Neural crest cell (in vitro differentiated cells): ENCODE measurements around the gene CCL2. TPM values are rescaled to one million over a fixed set of nuclear protein-coding genes. Genes with fewer than 3 reads are reported as not detected.

Experiments used
- DNase-seq: peaks from one replicate; pipeline ENCODE4 v3.0.0; 2021; ENCODE audit warnings: low read depth, mixed read lengths, low spot score
- H3K27ac Mint-ChIP-seq: one replicate; pipeline ENCODE4 v1.8.0; 2021; ENCODE audit warnings: mild to moderate bottlenecking, mixed read lengths; ENCODE audit not compliant: unreplicated experiment
- H3K27me3 Mint-ChIP-seq: 2 replicates; pipeline ENCODE4 v1.8.0; 2021; ENCODE audit warnings: low read depth, mild to moderate bottlenecking, mixed read lengths
- H3K36me3 Mint-ChIP-seq: 2 replicates; pipeline ENCODE4 v1.8.0; 2021; ENCODE audit warnings: low read depth, mild to moderate bottlenecking, mixed read lengths
- H3K4me1 Mint-ChIP-seq: 2 replicates; pipeline ENCODE4 v1.8.0; 2021; ENCODE audit warnings: mixed read lengths
- H3K4me3 Mint-ChIP-seq: one replicate; pipeline ENCODE4 v1.8.0; 2021; ENCODE audit warnings: mild to moderate bottlenecking, mixed read lengths
- H3K9me3 Mint-ChIP-seq: 2 replicates; pipeline ENCODE4 v1.8.0; 2021; ENCODE audit warnings: mixed read lengths
- long read RNA-seq: library from polyadenylated mRNA; unstranded; transcript quantifications from one replicate; pipeline ENCODE4 v2.0.0, GENCODE V29; 2020
- total RNA-seq: library from RNA; stranded (reverse); gene quantifications from 2 replicates; pipeline ENCODE4 v1.2.1, GENCODE V29; 2021
- TF ChIP-seq, protein P1 (sequence below): fragments of 200-600 bp; sonication (generic); conservative IDR thresholded peaks from 2 replicates; pipeline ENCODE4 v1.5.0; 2021; ENCODE audit warnings: antibody characterized with exemption, mild to moderate bottlenecking

The CCL2 gene
- 3.5 and 3.9 TPM in 2 replicates for total RNA-seq
- long read RNA-seq, partial matches to known transcripts = 0 of 2 reads
- long read RNA-seq, other reads (novel, unspliced or antisense) = 0 of 2 reads

DNA sequence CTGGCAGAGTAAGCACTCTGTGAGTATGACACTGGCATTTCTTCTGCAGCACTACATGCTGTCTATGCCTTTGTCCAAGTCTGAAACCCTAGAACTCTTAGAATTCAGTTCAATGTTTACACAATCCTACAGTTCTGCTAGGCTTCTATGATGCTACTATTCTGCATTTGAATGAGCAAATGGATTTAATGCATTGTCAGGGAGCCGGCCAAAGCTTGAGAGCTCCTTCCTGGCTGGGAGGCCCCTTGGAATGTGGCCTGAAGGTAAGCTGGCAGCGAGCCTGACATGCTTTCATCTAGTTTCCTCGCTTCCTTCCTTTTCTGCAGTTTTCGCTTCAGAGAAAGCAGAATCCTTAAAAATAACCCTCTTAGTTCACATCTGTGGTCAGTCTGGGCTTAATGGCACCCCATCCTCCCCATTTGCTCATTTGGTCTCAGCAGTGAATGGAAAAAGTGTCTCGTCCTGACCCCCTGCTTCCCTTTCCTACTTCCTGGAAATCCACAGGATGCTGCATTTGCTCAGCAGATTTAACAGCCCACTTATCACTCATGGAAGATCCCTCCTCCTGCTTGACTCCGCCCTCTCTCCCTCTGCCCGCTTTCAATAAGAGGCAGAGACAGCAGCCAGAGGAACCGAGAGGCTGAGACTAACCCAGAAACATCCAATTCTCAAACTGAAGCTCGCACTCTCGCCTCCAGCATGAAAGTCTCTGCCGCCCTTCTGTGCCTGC, at the start of gene CCL2:
CCL2 (plus strand) TSS at position 635 of the 730 bp plus-strand sequence; CDS start at position 700, 65 bp downstream.
- Mint-ChIP-seq H3K4me1 (peaks cover 16% of the 10 kb centered on the region), H3K36me3 (no peaks in the 10 kb centered on the region), H3K27ac (peak within 1 kb of the TSS; percentile 85), H3K9me3 (no peaks in the 10 kb centered on the region), H3K4me3 (peak within 1 kb of the TSS; percentile 83), H3K27me3 (peaks cover 14% of the 10 kb centered on the region)
- TF ChIP-seq, protein P1, sequence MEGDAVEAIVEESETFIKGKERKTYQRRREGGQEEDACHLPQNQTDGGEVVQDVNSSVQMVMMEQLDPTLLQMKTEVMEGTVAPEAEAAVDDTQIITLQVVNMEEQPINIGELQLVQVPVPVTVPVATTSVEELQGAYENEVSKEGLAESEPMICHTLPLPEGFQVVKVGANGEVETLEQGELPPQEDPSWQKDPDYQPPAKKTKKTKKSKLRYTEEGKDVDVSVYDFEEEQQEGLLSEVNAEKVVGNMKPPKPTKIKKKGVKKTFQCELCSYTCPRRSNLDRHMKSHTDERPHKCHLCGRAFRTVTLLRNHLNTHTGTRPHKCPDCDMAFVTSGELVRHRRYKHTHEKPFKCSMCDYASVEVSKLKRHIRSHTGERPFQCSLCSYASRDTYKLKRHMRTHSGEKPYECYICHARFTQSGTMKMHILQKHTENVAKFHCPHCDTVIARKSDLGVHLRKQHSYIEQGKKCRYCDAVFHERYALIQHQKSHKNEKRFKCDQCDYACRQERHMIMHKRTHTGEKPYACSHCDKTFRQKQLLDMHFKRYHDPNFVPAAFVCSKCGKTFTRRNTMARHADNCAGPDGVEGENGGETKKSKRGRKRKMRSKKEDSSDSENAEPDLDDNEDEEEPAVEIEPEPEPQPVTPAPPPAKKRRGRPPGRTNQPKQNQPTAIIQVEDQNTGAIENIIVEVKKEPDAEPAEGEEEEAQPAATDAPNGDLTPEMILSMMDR = no peak
- DNase-seq = peak; percentile 28

DNA sequence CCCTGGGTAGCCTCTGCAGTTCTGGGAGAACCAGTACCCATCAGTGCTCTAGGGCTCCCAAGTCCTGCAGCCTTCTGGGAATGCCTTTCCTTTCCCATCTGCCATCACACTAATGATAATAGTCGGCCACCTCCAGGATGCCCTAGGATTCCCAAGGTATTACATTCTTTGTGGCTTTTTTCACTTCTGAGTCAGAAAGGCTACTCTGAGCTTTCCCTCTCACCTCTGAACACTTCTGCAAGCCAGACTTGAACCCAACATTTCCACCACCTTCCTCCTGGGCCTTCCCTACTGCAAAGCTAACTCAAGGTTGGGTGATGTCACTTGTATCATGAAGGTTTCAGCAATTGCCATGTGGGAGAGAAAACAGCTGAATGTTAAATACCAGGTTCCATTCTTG, 49.7 kb upstream of the CCL2 start:
- H3K9me3 Mint-ChIP-seq = peaks cover 2% of the 10 kb centered on the region
- no peaks in the 10 kb centered on the region for H3K36me3 Mint-ChIP-seq
- no peak overlapping the region for H3K27ac Mint-ChIP-seq
- H3K4me1 Mint-ChIP-seq = no peaks in the 10 kb centered on the region
- TF ChIP-seq, protein P1 = no peak
- DNase-seq = no peak
- H3K4me3 Mint-ChIP-seq = no peak overlapping the region
- H3K27me3 Mint-ChIP-seq = peaks cover 46% of the 10 kb centered on the region

DNA sequence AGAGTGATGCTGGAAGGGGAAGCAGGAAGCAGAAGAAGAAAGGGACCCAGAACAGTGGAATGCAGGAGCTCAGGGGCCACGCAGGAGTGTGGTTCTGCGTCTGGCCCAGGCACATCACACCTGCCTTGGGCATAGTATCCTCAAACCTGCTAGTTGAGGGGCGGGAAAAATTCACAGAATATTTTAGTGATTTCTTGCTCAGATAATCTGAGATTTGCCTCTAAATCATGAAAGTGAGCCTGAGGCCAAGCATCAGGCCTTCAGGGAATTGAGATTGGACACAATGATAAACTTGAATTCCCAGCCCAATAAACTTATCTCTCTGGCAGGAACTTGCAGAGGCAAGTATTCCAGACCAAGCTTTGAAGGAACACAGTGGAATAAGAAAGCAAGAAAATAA, 48.5 kb upstream of the CCL2 start:
- no peak for DNase-seq
- Mint-ChIP-seq H3K4me3 (no peak overlapping the region), H3K4me1 (no peaks in the 10 kb centered on the region), H3K27me3 (peaks cover 42% of the 10 kb centered on the region), H3K27ac (no peak overlapping the region), H3K9me3 (peaks cover 2% of the 10 kb centered on the region), H3K36me3 (no peaks in the 10 kb centered on the region)
- TF ChIP-seq, protein P1 = no peak

DNA sequence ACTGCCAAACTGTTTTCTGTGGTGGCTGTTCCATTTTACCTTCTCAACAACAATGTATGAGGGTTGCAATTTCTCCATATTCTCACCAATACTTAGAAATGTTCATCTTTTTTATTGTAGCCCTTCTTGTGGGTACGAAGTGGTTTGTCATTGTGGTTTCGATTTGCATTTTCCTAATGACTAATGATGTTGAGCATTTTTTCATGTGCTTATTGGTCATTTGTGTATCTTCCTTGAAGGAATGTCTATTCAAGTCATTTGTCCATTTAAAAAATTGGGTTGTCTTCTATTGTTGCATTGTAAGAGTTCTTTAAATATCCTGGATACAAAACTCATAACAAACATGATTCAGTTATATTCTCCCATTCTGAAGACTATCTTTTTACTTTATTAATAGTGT, 47.5 kb upstream of the CCL2 start:
- H3K36me3 Mint-ChIP-seq = no peaks in the 10 kb centered on the region
- no peak overlapping the region for H3K27ac Mint-ChIP-seq
- TF ChIP-seq, protein P1 = no peak
- H3K4me3 Mint-ChIP-seq = no peak overlapping the region
- peaks cover 2% of the 10 kb centered on the region for H3K9me3 Mint-ChIP-seq
- peaks cover 35% of the 10 kb centered on the region for H3K27me3 Mint-ChIP-seq
- DNase-seq = no peak
- no peaks in the 10 kb centered on the region for H3K4me1 Mint-ChIP-seq

GRCh38 chr17:34218748-34219147, 36.3 kb upstream of the CCL2 start:
- Mint-ChIP-seq H3K4me1 (peaks cover 12% of the 10 kb centered on the region), H3K9me3 (peaks cover 11% of the 10 kb centered on the region), H3K27ac (no peak overlapping the region), H3K27me3 (peaks cover 49% of the 10 kb centered on the region), H3K4me3 (no peak overlapping the region), H3K36me3 (peaks cover 5% of the 10 kb centered on the region)
- no peak for DNase-seq
- TF ChIP-seq, protein P1 = no peak
